Ascending aorta (tissue), 2 donors: ENCODE data around the gene IMPG2. TPM values are rescaled to one million over a fixed set of nuclear protein-coding genes. Genes with fewer than 3 reads are reported as not detected.
A peak's percentile ranks its signal among the peaks of the same experiment; 100 is the strongest.

Source experiments
- DNase-seq, 2 donors: peaks; one replicate each; pipeline ENCODE4 v3.0.0-alpha.2; 2019; ENCODE audit warnings: low spot score in 2 of 2
- H3K27ac ChIP-seq, 2 donors: fragments of 200-600 bp; sonication (generic); one replicate each; pipeline ENCODE4 v1.5.1; 2016 to 2017; ENCODE audit warnings: mild to moderate bottlenecking in 1 of 2
- H3K27me3 ChIP-seq: fragments of 200-600 bp; sonication (generic); one replicate; pipeline ENCODE4 v1.5.1; 2017
- H3K36me3 ChIP-seq, 2 donors: fragments of 200-600 bp; sonication (generic); one replicate each; pipeline ENCODE4 v1.5.1; 2016
- H3K4me1 ChIP-seq, 2 donors: fragments of 200-600 bp; sonication (generic); one replicate each; pipeline ENCODE4 v1.5.1; 2016 to 2017; ENCODE audit warnings: mild to moderate bottlenecking in 1 of 2
- H3K4me3 ChIP-seq, 2 donors: fragments of 200-600 bp; sonication (generic); one replicate each; pipeline ENCODE4 v1.5.1; 2016 to 2017; ENCODE audit warnings: mild to moderate bottlenecking in 1 of 2
- H3K9me3 ChIP-seq, 2 donors: fragments of 200-600 bp; sonication (generic); one replicate each; pipeline ENCODE4 v1.5.1; 2016
- intact Hi-C: fragments of 100-400 bp; cut with DNase I; formaldehyde crosslinking; loops from one replicate; pipeline ENCODE4 v1.15.1; 2023
- total RNA-seq: library from RNA; depleted of rRNA; stranded (reverse); fragments of >200 nt; gene quantifications from one replicate; pipeline ENCODE4 v1.1.0, GENCODE V29; 2016
- TF ChIP-seq, protein P1 (sequence below), 3 experiments: fragments of 200-600 bp in 2 of 3; fragments of 450-650 bp in 1 of 3; sonication (generic) in 2 of 3; IDR thresholded peaks; one replicate each; pipeline ENCODE4 v1.5.1; 2016 to 2019; ENCODE audit warnings: antibody characterized with exemption in 3 of 3, mild to moderate bottlenecking in 1 of 3, moderate library complexity in 1 of 3

Gene IMPG2
- total RNA-seq, 1 donor from 2014 or later, result 0.11 TPM

DNA sequence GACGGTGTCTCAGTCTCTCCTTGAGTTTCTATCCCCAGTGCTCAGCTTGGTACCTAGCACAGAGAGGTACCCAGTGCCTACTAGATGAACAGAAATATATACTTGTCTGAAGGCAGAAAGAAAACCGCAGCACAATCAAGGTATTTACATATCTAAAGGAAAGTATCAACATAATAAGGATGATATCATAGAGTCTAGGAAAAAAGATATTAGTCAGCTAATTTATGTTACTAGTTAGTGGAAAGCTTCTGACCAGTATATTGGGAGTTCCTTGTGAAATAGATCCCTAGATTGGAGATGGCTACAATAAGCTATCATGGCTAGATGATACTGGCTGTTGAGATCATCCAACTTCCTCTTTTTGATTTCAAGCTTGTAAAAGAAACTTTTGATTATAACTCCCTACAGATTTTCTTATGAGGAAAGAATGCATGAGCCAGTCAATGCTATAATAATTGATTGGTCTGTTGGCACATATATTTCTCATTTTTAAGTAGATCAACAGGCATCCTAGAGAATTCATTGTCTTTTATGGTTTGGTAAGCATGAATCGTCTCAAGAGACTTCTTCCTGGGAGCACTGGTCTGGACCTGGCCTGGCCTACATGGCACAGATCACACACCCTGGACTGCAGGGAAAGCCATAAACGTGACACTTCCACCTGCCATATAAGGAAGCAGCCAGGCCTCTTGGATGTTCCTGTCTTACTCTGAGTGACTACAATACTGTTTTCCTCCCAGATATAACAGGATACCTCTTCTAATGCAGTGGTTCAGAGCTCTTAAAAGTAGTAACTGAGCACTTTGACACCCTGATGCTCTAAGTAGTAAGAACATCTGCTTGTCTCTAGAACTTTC lies 60.7 kb downstream of the IMPG2 start:
- H3K27me3 ChIP-seq, result no peaks in the 10 kb centered on the region
- H3K9me3 ChIP-seq, result no peaks in the 10 kb centered on the region
- no peak for DNase-seq
- intact Hi-C loops, result loop anchor here (2.0 kb wide), 1 partner anchor 49 kb away; no protein-coding TSS in a partner anchor
- H3K27ac ChIP-seq, result peak overlapping the region in 1 of 2 donors; percentile 14
- peaks cover 6 to 17% of the 10 kb centered on the region in 2 donors for H3K4me1 ChIP-seq
- no peak overlapping the region for H3K4me3 ChIP-seq
- TF ChIP-seq, protein P1, sequence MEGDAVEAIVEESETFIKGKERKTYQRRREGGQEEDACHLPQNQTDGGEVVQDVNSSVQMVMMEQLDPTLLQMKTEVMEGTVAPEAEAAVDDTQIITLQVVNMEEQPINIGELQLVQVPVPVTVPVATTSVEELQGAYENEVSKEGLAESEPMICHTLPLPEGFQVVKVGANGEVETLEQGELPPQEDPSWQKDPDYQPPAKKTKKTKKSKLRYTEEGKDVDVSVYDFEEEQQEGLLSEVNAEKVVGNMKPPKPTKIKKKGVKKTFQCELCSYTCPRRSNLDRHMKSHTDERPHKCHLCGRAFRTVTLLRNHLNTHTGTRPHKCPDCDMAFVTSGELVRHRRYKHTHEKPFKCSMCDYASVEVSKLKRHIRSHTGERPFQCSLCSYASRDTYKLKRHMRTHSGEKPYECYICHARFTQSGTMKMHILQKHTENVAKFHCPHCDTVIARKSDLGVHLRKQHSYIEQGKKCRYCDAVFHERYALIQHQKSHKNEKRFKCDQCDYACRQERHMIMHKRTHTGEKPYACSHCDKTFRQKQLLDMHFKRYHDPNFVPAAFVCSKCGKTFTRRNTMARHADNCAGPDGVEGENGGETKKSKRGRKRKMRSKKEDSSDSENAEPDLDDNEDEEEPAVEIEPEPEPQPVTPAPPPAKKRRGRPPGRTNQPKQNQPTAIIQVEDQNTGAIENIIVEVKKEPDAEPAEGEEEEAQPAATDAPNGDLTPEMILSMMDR (IDR thresholded peaks at IDR 0.05), result no peak
- no peaks in the 10 kb centered on the region for H3K36me3 ChIP-seq

DNA sequence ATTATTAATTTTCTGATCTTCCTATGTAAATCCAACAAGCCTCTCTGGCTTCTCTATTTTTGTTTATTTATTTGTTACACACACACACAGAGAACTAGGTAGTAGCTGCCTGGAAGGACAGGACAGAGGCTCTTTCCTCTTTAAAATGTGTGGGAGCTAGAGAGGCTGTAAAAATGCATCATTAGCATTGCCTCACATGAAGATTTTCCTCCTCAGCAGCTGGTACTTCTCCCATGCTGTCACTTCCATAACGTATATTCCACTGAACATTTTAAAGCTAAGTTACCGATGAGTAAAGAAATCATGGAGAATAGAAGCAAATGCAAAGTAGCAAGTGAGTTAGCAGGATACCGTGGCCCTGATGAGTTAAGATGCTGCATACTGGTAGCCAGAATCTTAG lies 63.9 kb downstream of the IMPG2 start:
- intact Hi-C loops, result no loop called here
- H3K4me1 ChIP-seq, result peaks cover 10 to 28% of the 10 kb centered on the region in 2 donors
- no peaks in the 10 kb centered on the region for H3K27me3 ChIP-seq
- TF ChIP-seq, protein P1 (IDR thresholded peaks at IDR 0.05), result no peak
- H3K4me3 ChIP-seq, result no peak overlapping the region
- H3K9me3 ChIP-seq, result no peaks in the 10 kb centered on the region
- no peak overlapping the region for H3K27ac ChIP-seq
- H3K36me3 ChIP-seq, result no peaks in the 10 kb centered on the region
- no peak for DNase-seq

DNA sequence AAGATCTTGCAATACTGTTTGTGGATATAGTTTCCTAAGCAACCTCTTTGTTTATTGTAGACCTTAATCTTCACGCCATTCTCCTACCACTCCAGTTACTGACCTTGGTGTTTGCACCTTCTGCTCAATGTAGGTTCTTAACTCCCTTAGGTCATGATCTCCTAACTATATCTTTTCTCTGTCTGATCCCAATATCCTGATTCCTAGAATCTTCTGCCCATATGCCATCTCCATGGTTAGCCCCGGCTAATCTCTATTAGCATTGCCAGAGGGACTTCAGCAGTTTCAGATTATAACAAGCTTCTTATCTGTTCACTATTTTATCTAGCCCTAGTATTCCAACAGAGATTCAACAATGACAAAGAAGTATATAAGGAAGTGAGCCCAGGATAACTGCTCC lies 64.9 kb downstream of the IMPG2 start:
- Histone ChIP-seq H3K36me3 (no peaks in the 10 kb centered on the region), H3K27ac (no peak overlapping the region), H3K9me3 (no peaks in the 10 kb centered on the region), H3K4me3 (no peak overlapping the region), H3K4me1 (peaks cover 10 to 24% of the 10 kb centered on the region in 2 donors), H3K27me3 (no peaks in the 10 kb centered on the region)
- no peak for DNase-seq
- intact Hi-C loops, result no loop called here
- TF ChIP-seq, protein P1 (IDR thresholded peaks at IDR 0.05), result no peak

DNA sequence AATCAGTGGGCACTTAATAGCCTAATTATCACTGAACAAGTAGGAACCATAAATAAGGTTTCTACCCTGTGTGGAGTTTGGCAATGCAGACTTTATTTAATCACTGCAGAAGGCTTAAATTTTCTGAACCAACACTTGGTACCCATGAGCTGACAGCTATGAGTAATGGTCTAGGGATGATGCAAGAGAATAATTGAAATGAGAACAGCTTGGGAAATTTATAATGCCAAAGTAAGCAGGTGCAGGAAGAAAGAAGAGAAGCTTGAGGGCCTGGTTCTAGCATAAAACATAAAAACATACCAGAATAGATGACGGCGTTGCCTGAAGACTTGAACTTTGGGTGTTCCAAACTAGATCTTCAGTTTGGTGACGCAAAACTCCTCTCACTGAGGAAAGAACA lies 67.0 kb downstream of the IMPG2 start:
- peak overlapping the region; percentile 70 to 75 for H3K27ac ChIP-seq
- peaks cover 4 to 21% of the 10 kb centered on the region in 2 donors for H3K4me1 ChIP-seq
- no peaks in the 10 kb centered on the region for H3K36me3 ChIP-seq
- DNase-seq, result peak in 1 of 2 donors; percentile 65
- intact Hi-C loops, result loop anchor here (2.0 kb wide), 1 partner anchor 57 kb away; no protein-coding TSS in a partner anchor
- TF ChIP-seq, protein P1 (IDR thresholded peaks at IDR 0.05), result no peak
- no peaks in the 10 kb centered on the region for H3K9me3 ChIP-seq
- peak overlapping the region in 1 of 2 donors; percentile 4 for H3K4me3 ChIP-seq
- H3K27me3 ChIP-seq, result no peaks in the 10 kb centered on the region

DNA sequence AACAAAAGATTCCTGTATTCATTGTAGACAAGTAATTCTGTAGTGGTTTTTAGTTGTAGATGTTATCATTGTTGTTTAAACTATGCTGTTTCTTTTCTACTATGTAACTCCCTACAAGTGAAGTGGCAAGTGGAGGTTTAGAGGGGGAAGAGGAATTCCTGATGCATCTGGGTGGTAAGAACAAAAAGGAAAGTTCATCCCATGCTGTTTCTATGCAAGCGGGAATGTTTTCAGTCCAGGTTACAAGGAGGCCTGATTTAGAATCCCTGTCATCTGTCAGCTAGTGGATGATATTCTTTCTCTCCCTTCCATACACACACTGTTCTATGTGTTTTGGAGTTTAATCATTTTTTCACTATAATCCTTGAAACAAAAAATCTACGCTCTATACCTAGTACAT lies 67.4 kb downstream of the IMPG2 start:
- Histone ChIP-seq H3K4me3 (peak overlapping the region in 1 of 2 donors; percentile 4), H3K4me1 (peaks cover 4 to 21% of the 10 kb centered on the region in 2 donors), H3K27ac (peak overlapping the region; percentile 58 to 75), H3K36me3 (no peaks in the 10 kb centered on the region), H3K9me3 (no peaks in the 10 kb centered on the region), H3K27me3 (no peaks in the 10 kb centered on the region)
- TF ChIP-seq, protein P1 (IDR thresholded peaks at IDR 0.05), result no peak
- no peak for DNase-seq
- intact Hi-C loops, result loop anchor here (2.0 kb wide), 1 partner anchor 58 kb away; no protein-coding TSS in a partner anchor
